Psoas muscle (tissue), 8 donors: Measurements from ENCODE around the gene INSL3. TPM values are rescaled to one million over a fixed set of nuclear protein-coding genes. Genes with fewer than 3 reads are reported as not detected.

ENCODE experiments used
- ATAC-seq, 4 donors: fragments of 200-7000 bp; cut with Tn5 transposase; one replicate each; pipeline ENCODE4 v1.9.1; 2020; ENCODE audit warnings: moderate library complexity in 3 of 4, mild to moderate bottlenecking in 2 of 4
- DNase-seq, 2 donors: peaks; one replicate each; pipeline ENCODE4 v3.0.0-alpha.2; 2020
- H3K27ac ChIP-seq: fragments of 200-600 bp; one replicate; pipeline ENCODE4 v1.8.0; 2022
- H3K27me3 ChIP-seq, 3 donors: fragments of 200-600 bp in 1 of 3; one replicate each; pipeline versions ENCODE4 v1.6.1 to v1.8.0; 2013 to 2022; ENCODE audit warnings: low read length in 2 of 3, mild to moderate bottlenecking in 2 of 3, moderate library complexity in 1 of 3; ENCODE audit not compliant: insufficient read depth in 3 of 3
- H3K36me3 ChIP-seq, 2 donors: fragments of 200-600 bp in 1 of 2; one replicate each; pipeline versions ENCODE4 v1.6.1 to v1.8.0; 2013 to 2022; ENCODE audit warnings: low read depth in 1 of 2, mild to moderate bottlenecking in 1 of 2, moderate library complexity in 1 of 2; ENCODE audit not compliant: insufficient read depth in 1 of 2
- H3K4me1 ChIP-seq: fragments of 200-600 bp; one replicate; pipeline ENCODE4 v1.8.0; 2022
- H3K4me3 ChIP-seq: fragments of 200-600 bp; one replicate; pipeline ENCODE4 v1.8.0; 2022; ENCODE audit warnings: mild to moderate bottlenecking
- H3K9me3 ChIP-seq: fragments of 200-600 bp; one replicate; pipeline ENCODE4 v1.8.0; 2022
- WGBS, 3 donors: extraction: QIAGEN DNeasy Blood & Tissue Kit; methylation state at CpG; one replicate each; pipeline versions ENCODE4 v1.1.6 to v1.1.7; 2013; 5-methylcytosine and 5-hydroxymethylcytosine counted together
- intact Hi-C, 2 donors: fragments of 100-400 bp; cut with DNase I; formaldehyde crosslinking; loops; one replicate each; pipeline versions ENCODE4 v1.11.0 to v1.14.2; 2022
- polyA plus RNA-seq, 3 donors: library from polyadenylated mRNA; stranded (reverse); fragments of 200-250 nt; gene quantifications; one replicate each; pipeline ENCODE4 v1.2.3, GENCODE V29; 2013
- total RNA-seq, 4 donors: library from RNA; stranded (reverse); fragmentation: NEBNext Ultra II Directional in 2 of 4; extraction: Animal tissue kit (Norgen Biotek cat#: 25700) in 2 of 4; gene quantifications; one replicate each; pipeline versions ENCODE4 v1.2.1 to v1.2.4, GENCODE V29; 2021 to 2023
- TF ChIP-seq, protein P1 (sequence below): fragments of 200-600 bp; IDR thresholded peaks from one replicate; pipeline ENCODE4 v1.8.0; 2022; ENCODE audit warnings: antibody characterized with exemption
- donor health status: healthy with polysubstance abuse.
- donor health status: DM: no; HTN: no; CAD: no; lungs with moderate emphysema.
- donor health status: Bipolar disorder and iron deficiency.
- donor health status: healthy.
- donor health status: DM: yes; HTN: yes; CAD: no.
- donor health status: DM: no; HTN: no; CAD: no.
- donor health status: DM: no; HTN: no; CAD: no.
- donor health status: DM: yes; HTN: yes; CAD: no.

The INSL3 gene
- total and polyA plus RNA-seq, 7 donors: not detected

DNA sequence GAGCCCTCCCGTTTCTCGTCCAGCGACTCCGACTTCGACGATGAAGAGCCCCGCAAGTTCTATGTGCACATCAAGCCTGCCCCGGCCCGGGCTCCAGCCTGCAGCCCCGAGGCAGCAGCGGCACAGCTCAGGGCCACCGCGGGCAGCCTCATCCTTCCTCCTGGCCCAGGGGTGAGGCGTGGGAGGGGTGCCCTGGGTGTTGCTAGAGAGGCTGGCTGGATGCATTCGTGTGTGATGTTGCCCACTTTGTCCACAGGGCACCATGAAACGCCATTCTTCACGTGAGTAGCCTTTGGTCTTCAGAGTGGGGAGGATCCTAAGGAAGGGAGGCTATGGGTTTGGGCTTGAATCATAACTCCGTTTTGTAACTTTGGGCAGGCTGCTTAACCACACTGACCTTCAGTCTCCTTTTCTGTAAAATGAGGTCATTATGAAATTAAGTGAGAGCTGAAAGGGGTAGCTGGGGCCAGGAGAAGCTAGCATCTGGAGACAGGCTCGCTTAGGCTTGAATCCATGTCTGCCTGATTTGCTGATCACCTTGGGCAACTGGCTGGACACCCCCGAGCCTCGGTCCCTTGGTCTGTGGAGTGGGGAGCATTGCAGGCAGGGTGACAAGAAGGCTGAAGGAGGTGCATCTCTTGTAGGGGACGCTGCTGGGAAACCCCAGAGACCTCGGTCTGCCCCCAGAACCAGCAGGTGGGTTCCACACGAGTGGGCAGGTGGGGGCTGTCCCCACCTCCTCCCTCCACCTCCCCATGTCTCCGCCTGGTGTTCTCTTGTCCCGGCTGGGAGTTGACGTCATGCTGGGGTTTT, 45.1 kb downstream of the INSL3 start:
- ATAC-seq: no peak
- no peaks in the 10 kb centered on the region for H3K9me3 ChIP-seq
- no peak for DNase-seq
- no peaks in the 10 kb centered on the region for H3K36me3 ChIP-seq
- H3K27ac ChIP-seq: no peak overlapping the region
- intact Hi-C loops: no loop called here
- 57 to 62% (median 58%) methylated on average over 27 of the region's 27 CpGs for WGBS, 3 donors
- H3K27me3 ChIP-seq: peaks cover 0 to 46% (median 20%) of the 10 kb centered on the region in 3 donors
- TF ChIP-seq, protein P1, sequence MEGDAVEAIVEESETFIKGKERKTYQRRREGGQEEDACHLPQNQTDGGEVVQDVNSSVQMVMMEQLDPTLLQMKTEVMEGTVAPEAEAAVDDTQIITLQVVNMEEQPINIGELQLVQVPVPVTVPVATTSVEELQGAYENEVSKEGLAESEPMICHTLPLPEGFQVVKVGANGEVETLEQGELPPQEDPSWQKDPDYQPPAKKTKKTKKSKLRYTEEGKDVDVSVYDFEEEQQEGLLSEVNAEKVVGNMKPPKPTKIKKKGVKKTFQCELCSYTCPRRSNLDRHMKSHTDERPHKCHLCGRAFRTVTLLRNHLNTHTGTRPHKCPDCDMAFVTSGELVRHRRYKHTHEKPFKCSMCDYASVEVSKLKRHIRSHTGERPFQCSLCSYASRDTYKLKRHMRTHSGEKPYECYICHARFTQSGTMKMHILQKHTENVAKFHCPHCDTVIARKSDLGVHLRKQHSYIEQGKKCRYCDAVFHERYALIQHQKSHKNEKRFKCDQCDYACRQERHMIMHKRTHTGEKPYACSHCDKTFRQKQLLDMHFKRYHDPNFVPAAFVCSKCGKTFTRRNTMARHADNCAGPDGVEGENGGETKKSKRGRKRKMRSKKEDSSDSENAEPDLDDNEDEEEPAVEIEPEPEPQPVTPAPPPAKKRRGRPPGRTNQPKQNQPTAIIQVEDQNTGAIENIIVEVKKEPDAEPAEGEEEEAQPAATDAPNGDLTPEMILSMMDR: no peak
- no peaks in the 10 kb centered on the region for H3K4me1 ChIP-seq
- no peak overlapping the region for H3K4me3 ChIP-seq

- no peak overlapping the region for H3K27ac ChIP-seq
- WGBS, 3 donors: 56 to 63% (median 59%) methylated on average over 16 of the region's 16 CpGs
- peaks cover 0 to 44% (median 15%) of the 10 kb centered on the region in 3 donors for H3K27me3 ChIP-seq
- TF ChIP-seq, protein P1: no peak
- no peak for DNase-seq
- no peaks in the 10 kb centered on the region for H3K9me3 ChIP-seq
- intact Hi-C loops: no loop called here
- ATAC-seq: no peak
- no peak overlapping the region for H3K4me3 ChIP-seq
- H3K36me3 ChIP-seq: no peaks in the 10 kb centered on the region
- H3K4me1 ChIP-seq: no peaks in the 10 kb centered on the region
These were observed 45.9 kb downstream of the INSL3 start for GRCh38 chr19:17775245-17775927.

GRCh38 chr19:17772172-17772571, 49.1 kb downstream of the INSL3 start:
- 90 to 95% (median 91%) methylated on average over 4 of the region's 4 CpGs for WGBS, 3 donors
- Histone ChIP-seq H3K4me3 (no peak overlapping the region), H3K4me1 (no peaks in the 10 kb centered on the region), H3K9me3 (no peaks in the 10 kb centered on the region), H3K36me3 (no peaks in the 10 kb centered on the region), H3K27me3 (peaks cover 0 to 21% (median 6%) of the 10 kb centered on the region in 3 donors), H3K27ac (no peak overlapping the region)
- DNase-seq (no peak), ATAC-seq (no peak)
- intact Hi-C loops: no loop called here
- TF ChIP-seq, protein P1: no peak

- ATAC-seq (no peak), DNase-seq (no peak)
- H3K36me3 ChIP-seq: no peaks in the 10 kb centered on the region
- peaks cover 0 to 14% (median 2%) of the 10 kb centered on the region in 3 donors for H3K27me3 ChIP-seq
- H3K4me3 ChIP-seq: no peak overlapping the region
- WGBS, 3 donors: 68 to 78% (median 77%) methylated on average over 13 of the region's 13 CpGs
- H3K27ac ChIP-seq: no peak overlapping the region
- TF ChIP-seq, protein P1: no peak
- intact Hi-C loops: no loop called here
- no peaks in the 10 kb centered on the region for H3K9me3 ChIP-seq
- no peaks in the 10 kb centered on the region for H3K4me1 ChIP-seq
These were observed 50.7 kb downstream of the INSL3 start for GRCh38 chr19:17770613-17771012.
